Mucosa of rectum (tissue), 2 donors: ENCODE results near the gene CLDN3.
A peak's percentile ranks its signal among the peaks of the same experiment; 100 is the strongest.
"Not testable (repeated sequence)": the region's sequence is repeated elsewhere in the genome, so short reads cannot be mapped to it uniquely, and the experiment has no call there.

ENCODE experiments used
- H3K27ac ChIP-seq, 2 donors: one replicate each; pipeline ENCODE4 v1.7.0; 2013; ENCODE audit warnings: inconsistent platforms in 2 of 2, low read depth in 2 of 2, low read length in 2 of 2
- H3K27me3 ChIP-seq, 2 donors: one replicate each; pipeline ENCODE4 v1.7.0; 2013; ENCODE audit warnings: low read length in 2 of 2; ENCODE audit not compliant: control insufficient read depth in 2 of 2, insufficient read depth in 2 of 2
- H3K36me3 ChIP-seq, 2 donors: one replicate each; pipeline ENCODE4 v1.7.0; 2013; ENCODE audit warnings: low read length in 2 of 2; ENCODE audit not compliant: control insufficient read depth in 2 of 2, insufficient read depth in 2 of 2
- H3K4me1 ChIP-seq, 2 donors: one replicate each; pipeline ENCODE4 v1.7.0; 2013; ENCODE audit warnings: low read length in 2 of 2, mild to moderate bottlenecking in 1 of 2; ENCODE audit not compliant: control insufficient read depth in 2 of 2, insufficient read depth in 2 of 2
- H3K4me3 ChIP-seq, 2 donors: one replicate each; pipeline ENCODE4 v1.7.0; 2013; ENCODE audit warnings: low read length in 2 of 2
- H3K9ac ChIP-seq, 2 donors: one replicate each; pipeline ENCODE4 v1.7.0; 2013; ENCODE audit warnings: low read length in 2 of 2, low read depth in 1 of 2, mild to moderate bottlenecking in 1 of 2
- H3K9me3 ChIP-seq, 2 donors: one replicate each; pipeline ENCODE4 v1.7.0; 2013; ENCODE audit warnings: low read length in 2 of 2; ENCODE audit not compliant: control insufficient read depth in 2 of 2
- donor health status: healthy.
- donor health status: Normal muscosa, but diverticular disease.

Gene CLDN3

GRCh38 chr7:73727952-73728351 is 42.1 kb downstream of the CLDN3 start:
- no peaks in the 10 kb centered on the region for H3K36me3 ChIP-seq
- H3K9me3 ChIP-seq, result no peaks in the 10 kb centered on the region
- H3K4me3 ChIP-seq, result no peak overlapping the region
- H3K27ac ChIP-seq, result no peak overlapping the region
- H3K9ac ChIP-seq, result no peak overlapping the region
- H3K27me3 ChIP-seq, result peaks cover 0 to 6% of the 10 kb centered on the region in 2 donors
- peaks cover 0 to 4% of the 10 kb centered on the region in 2 donors for H3K4me1 ChIP-seq

GRCh38 chr7:73726083-73726466 is 44.0 kb downstream of the CLDN3 start:
- no peak overlapping the region for H3K9ac ChIP-seq
- no peak overlapping the region for H3K27ac ChIP-seq
- no peak overlapping the region for H3K4me3 ChIP-seq
- H3K36me3 ChIP-seq, result no peaks in the 10 kb centered on the region
- peaks cover 0 to 6% of the 10 kb centered on the region in 2 donors for H3K27me3 ChIP-seq
- peaks cover 0 to 4% of the 10 kb centered on the region in 2 donors for H3K4me1 ChIP-seq
- H3K9me3 ChIP-seq, result no peaks in the 10 kb centered on the region

GRCh38 chr7:73723813-73724212 is 46.3 kb downstream of the CLDN3 start:
- Histone ChIP-seq H3K27ac (no peak overlapping the region), H3K36me3 (no peaks in the 10 kb centered on the region), H3K9me3 (no peaks in the 10 kb centered on the region), H3K9ac (no peak overlapping the region), H3K4me1 (peaks cover 5 to 8% of the 10 kb centered on the region in 2 donors), H3K4me3 (no peak overlapping the region), H3K27me3 (peaks cover 0 to 6% of the 10 kb centered on the region in 2 donors)

GRCh38 chr7:73722785-73723184 is 47.3 kb downstream of the CLDN3 start:
- H3K36me3 ChIP-seq, result no peaks in the 10 kb centered on the region
- H3K27me3 ChIP-seq, result peaks cover 0 to 7% of the 10 kb centered on the region in 2 donors
- H3K4me1 ChIP-seq, result peaks cover 7 to 15% of the 10 kb centered on the region in 2 donors
- H3K9me3 ChIP-seq, result no peaks in the 10 kb centered on the region
- H3K27ac ChIP-seq, result no peak overlapping the region
- no peak overlapping the region for H3K9ac ChIP-seq
- H3K4me3 ChIP-seq, result no peak overlapping the region

GRCh38 chr7:73722182-73722581 is 47.9 kb downstream of the CLDN3 start:
- H3K4me1 ChIP-seq, result peaks cover 7 to 15% of the 10 kb centered on the region in 2 donors
- H3K4me3 ChIP-seq, H3K9me3 ChIP-seq, H3K36me3 ChIP-seq, H3K27ac ChIP-seq, H3K27me3 ChIP-seq, H3K9ac ChIP-seq: not testable (repeated sequence)

GRCh38 chr7:73721377-73721817 is 48.7 kb downstream of the CLDN3 start:
- no peaks in the 10 kb centered on the region for H3K9me3 ChIP-seq
- H3K9ac ChIP-seq, result no peak overlapping the region
- no peak overlapping the region for H3K4me3 ChIP-seq
- H3K36me3 ChIP-seq, result no peaks in the 10 kb centered on the region
- H3K4me1 ChIP-seq, result peaks cover 7 to 15% of the 10 kb centered on the region in 2 donors
- no peak overlapping the region for H3K27ac ChIP-seq
- H3K27me3 ChIP-seq, result peaks cover 0 to 4% of the 10 kb centered on the region in 2 donors

- H3K36me3 ChIP-seq, H3K27ac ChIP-seq, H3K27me3 ChIP-seq, H3K9me3 ChIP-seq, H3K9ac ChIP-seq, H3K4me3 ChIP-seq: not testable (repeated sequence)
- H3K4me1 ChIP-seq, result peaks cover 11 to 18% of the 10 kb centered on the region in 2 donors
Measured at GRCh38 chr7:73720443-73720842, 49.6 kb downstream of the CLDN3 start.

GRCh38 chr7:73719806-73720169 is 50.3 kb downstream of the CLDN3 start:
- Histone ChIP-seq H3K4me3 (peak overlapping the region in 1 of 2 donors; percentile 60), H3K9ac (no peak overlapping the region), H3K9me3 (no peaks in the 10 kb centered on the region), H3K27ac (no peak overlapping the region), H3K27me3 (peaks cover 0 to 4% of the 10 kb centered on the region in 2 donors), H3K4me1 (peaks cover 13 to 18% of the 10 kb centered on the region in 2 donors), H3K36me3 (no peaks in the 10 kb centered on the region)
